Activated naive CD4-positive, alpha-beta T cell treated with anti-CD3 and anti-CD28 coated beads for 36 hours (primary cell): ENCODE data around the gene VAC14. TPM values are rescaled to one million over a fixed set of nuclear protein-coding genes. Genes with fewer than 3 reads are reported as not detected.
"Not testable (repeated sequence)": the region's sequence is repeated elsewhere in the genome, so short reads cannot be mapped to it uniquely, and the experiment has no call there.

Experiments
- CTCF ChIA-PET: fragments of 350-600 bp; sonication (Branson Sonifier 250); formaldehyde crosslinking; loops from one replicate; lab custom pipeline; 2021; ENCODE audit warnings: antibody characterized with exemption; lab: Charles Lee
- DNase-seq: peaks from one replicate; pipeline ENCODE4 v3.0.0-alpha.2; 2020
- H3K27ac Mint-ChIP-seq: one replicate; pipeline ENCODE4 v1.8.0; 2021; ENCODE audit warnings: mild to moderate bottlenecking, mixed read lengths
- H3K27me3 Mint-ChIP-seq: one replicate; pipeline ENCODE4 v1.8.0; 2021; ENCODE audit warnings: low read depth, mixed read lengths
- H3K36me3 Mint-ChIP-seq: one replicate; pipeline ENCODE4 v1.8.0; 2021; ENCODE audit warnings: low read depth, mixed read lengths
- H3K4me1 Mint-ChIP-seq: one replicate; pipeline ENCODE4 v1.8.0; 2021; ENCODE audit warnings: low read depth, mixed read lengths
- H3K4me3 Mint-ChIP-seq: one replicate; pipeline ENCODE4 v1.8.0; 2021; ENCODE audit warnings: mild to moderate bottlenecking, moderate library complexity, mixed read lengths
- H3K9me3 Mint-ChIP-seq: one replicate; pipeline ENCODE4 v1.8.0; 2021; ENCODE audit warnings: mixed read lengths
- intact Hi-C: fragments of 100-400 bp; cut with micrococcal nuclease; formaldehyde crosslinking; loops from one replicate; pipeline ENCODE4 v1.15.1; 2023
- total RNA-seq, 2 experiments: library from RNA; stranded (reverse); gene quantifications; one replicate each; pipeline ENCODE4 v1.2.3, GENCODE V29; 2021

The VAC14 gene
- total RNA-seq, 2 experiments from 2014 or later, result 19.6 to 20.6 TPM

DNA sequence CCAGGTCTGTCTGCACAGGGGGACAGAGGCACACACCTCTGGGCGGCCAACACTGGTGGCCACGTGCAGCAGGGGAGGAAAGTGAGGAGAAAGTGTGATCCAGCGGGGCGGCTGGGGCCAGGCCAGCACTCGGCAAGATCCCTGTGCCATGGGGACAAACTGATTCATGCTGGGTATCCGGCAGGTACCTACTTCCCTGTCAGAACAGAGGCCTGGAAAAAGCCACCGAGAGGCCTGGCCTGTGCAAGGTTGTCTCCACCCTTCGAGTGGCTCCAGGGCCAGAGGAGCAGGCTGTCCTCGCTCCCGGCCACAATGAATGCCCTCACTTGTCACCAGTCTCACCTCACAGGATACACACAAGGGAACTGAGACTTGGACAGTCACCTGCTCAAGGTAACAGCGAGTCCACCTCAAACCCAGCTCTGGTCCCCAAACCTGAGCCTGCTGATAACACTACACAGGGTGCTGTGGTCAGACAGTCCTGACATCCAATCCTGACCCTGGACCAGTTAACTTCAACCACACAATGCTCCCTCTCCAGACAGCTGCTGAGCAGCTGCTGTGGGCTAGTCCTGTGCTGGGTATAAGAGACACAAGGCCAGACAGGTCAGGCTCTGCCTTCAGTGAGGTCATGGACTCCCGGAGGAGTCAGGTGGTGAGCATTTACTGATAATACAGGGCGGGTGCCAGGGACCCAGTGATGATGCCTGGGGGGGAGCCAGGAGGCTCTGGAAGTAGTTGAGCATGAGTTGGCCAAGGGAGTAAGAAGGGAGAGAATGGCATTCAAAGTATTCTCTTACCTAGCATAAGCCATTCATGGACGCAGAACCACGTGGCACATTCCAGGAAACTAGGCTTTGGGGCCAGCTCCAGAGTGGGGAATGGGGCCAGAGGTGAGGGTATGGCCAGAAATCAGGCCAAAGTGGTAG is 53.0 kb downstream of the VAC14 start:
- peaks cover 15% of the 10 kb centered on the region for H3K36me3 Mint-ChIP-seq
- intact Hi-C loops, result no loop called here
- peaks cover 50% of the 10 kb centered on the region for H3K4me1 Mint-ChIP-seq
- H3K4me3 Mint-ChIP-seq, result no peak overlapping the region
- H3K27ac Mint-ChIP-seq, result no peak overlapping the region
- peaks cover 3% of the 10 kb centered on the region for H3K9me3 Mint-ChIP-seq
- DNase-seq, result no peak
- CTCF ChIA-PET, result interaction anchor here (1.1 to 2.2 kb wide), 2 partner anchors 10 to 23 kb away, joined by 3 to 14 read pairs; no protein-coding TSS in a partner anchor
- no peaks in the 10 kb centered on the region for H3K27me3 Mint-ChIP-seq

DNA sequence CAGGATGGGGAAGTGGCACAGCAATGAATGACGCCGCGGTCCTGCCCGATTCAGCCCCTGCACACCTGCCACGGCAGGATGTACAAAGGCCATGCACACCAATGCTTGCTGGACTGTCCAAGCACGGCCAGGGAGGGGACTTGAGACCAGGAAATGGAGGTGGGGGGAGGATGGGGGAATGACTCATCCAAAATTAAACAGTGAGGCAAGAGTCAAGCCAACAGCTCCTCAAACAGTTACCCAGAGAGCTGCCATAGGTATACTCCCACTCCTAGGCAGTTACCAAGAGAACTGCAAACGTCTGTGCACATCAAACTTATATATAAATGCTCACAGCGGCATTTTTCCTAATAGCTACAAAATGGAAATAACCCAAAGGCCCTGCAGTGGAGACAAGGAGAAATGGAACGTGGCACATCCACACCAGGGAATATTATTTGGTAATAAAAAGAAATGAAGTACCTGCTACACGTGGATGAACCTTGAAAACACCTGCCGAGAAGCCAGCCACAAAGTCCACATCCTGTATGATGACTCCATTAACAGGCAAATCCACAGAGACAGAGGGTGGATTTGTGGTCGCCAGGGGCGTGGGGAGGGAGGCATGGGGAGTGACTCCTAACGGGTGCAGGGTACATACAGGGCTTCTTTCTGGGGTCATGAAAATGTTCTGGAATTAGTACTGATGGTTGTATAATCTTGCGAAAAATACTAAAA is 54.1 kb downstream of the VAC14 start:
- H3K9me3 Mint-ChIP-seq, result peaks cover 3% of the 10 kb centered on the region
- H3K4me1 Mint-ChIP-seq, result peaks cover 50% of the 10 kb centered on the region
- H3K27me3 Mint-ChIP-seq, result no peaks in the 10 kb centered on the region
- peaks cover 20% of the 10 kb centered on the region for H3K36me3 Mint-ChIP-seq
- CTCF ChIA-PET, result interaction anchor here (1.6 kb wide), 1 partner anchor 24 kb away, joined by 8 read pairs; no protein-coding TSS in a partner anchor
- peak; percentile 80 for DNase-seq
- intact Hi-C loops, result loop anchor here (1.0 kb wide), 1 partner anchor 10 kb away; no protein-coding TSS in a partner anchor
- H3K4me3 Mint-ChIP-seq, result no peak overlapping the region
- peak overlapping the region; percentile 77 for H3K27ac Mint-ChIP-seq

DNA sequence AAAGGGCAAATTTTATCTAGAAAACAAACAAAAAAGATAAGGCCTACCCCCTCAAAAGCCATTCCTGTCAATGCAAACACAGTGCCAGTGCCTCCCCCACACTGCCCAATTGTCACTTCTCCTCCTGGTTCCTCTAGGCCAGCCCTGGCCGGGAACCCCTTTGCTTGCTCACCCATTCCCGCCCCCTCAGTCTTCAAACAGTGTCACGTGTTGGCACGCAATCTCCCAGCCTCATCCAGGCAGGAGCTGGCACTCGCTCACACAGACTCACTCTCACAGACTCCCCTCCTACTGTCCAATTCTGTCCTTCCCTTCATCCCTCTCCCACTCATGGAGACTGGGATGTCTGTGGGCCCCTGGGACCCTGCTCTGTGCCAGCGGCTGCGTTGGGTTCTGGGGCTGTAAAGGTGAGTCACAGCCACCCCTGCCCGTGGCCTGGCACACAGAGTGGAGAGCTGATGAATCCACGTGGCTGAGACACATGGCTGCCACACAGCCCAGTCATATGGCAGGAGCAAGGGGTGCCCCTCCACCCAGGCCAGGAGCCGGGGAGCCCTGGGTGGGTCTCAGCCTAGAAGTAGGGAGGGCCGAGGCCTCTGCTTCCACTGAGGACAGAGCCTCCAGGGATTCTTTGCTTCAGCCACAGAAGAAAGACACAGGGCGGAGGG is 54.8 kb downstream of the VAC14 start:
- H3K9me3 Mint-ChIP-seq, result peaks cover 3% of the 10 kb centered on the region
- no peaks in the 10 kb centered on the region for H3K27me3 Mint-ChIP-seq
- peaks cover 53% of the 10 kb centered on the region for H3K4me1 Mint-ChIP-seq
- peaks cover 20% of the 10 kb centered on the region for H3K36me3 Mint-ChIP-seq
- no peak overlapping the region for H3K4me3 Mint-ChIP-seq
- CTCF ChIA-PET, result interaction anchor here (1.6 kb wide), 1 partner anchor 25 kb away, joined by 8 read pairs; no protein-coding TSS in a partner anchor
- intact Hi-C loops, result loop anchor here (1.0 kb wide), 1 partner anchor 9 kb away; no protein-coding TSS in a partner anchor
- H3K27ac Mint-ChIP-seq, result peak overlapping the region; percentile 77
- peak; percentile 43 for DNase-seq

DNA sequence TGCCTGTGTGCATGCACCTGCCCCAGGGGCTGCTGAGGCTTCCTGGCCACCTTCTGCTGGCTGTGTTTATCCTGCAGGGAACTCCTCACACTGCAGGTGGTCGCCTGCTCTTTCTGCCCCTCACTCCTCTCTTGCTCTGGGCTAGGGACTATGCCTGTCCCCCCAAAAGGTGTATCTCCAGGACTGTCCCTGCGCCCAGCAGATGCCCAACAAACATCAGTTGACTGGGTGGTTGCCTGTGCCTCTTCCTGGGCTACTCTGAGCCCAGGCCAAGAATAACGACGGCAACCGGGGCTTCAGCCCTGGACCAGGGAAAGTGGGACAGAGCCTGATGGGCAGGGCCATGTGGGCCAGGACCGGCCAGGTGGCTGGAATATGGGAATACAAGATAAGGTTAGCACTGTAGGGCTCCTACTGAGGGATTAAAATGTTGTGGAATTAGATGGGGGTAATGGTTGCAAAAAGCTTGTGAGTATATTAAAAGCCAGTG is 55.4 kb downstream of the VAC14 start:
- CTCF ChIA-PET, result interaction anchor here (1.6 kb wide), 1 partner anchor 26 kb away, joined by 8 read pairs; no protein-coding TSS in a partner anchor
- H3K27ac Mint-ChIP-seq, result peak overlapping the region; percentile 13
- intact Hi-C loops, result loop anchor here (1.0 kb wide), 1 partner anchor 8 kb away; no protein-coding TSS in a partner anchor

DNA sequence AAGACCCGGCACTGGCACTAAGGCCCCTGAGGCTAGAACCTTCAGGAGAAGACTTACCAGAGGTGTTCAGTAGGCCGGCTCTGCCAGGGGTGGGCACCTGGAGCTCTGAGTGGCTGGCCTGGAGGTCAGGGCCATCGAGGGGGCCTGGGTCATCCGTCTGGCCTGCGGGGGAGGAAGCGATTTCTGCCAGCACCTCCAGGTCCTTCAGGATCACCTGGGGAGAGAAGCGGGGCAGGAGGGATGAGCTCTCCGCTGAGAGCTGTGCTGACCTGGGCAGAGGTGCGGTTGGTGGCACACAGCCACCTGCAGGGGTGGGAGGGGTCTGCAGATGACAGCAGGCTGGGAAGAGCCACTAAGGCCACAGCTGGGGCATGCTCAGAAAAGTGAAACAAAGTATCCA is 56.6 kb downstream of the VAC14 start:
- H3K4me3 Mint-ChIP-seq, result no peak overlapping the region
- intact Hi-C loops, result no loop called here
- peaks cover 3% of the 10 kb centered on the region for H3K9me3 Mint-ChIP-seq
- H3K27me3 Mint-ChIP-seq, result no peaks in the 10 kb centered on the region
- CTCF ChIA-PET, result no interaction called here
- H3K36me3 Mint-ChIP-seq, result peaks cover 20% of the 10 kb centered on the region
- H3K4me1 Mint-ChIP-seq, result peaks cover 58% of the 10 kb centered on the region
- H3K27ac Mint-ChIP-seq, result no peak overlapping the region
- no peak for DNase-seq

More for the DNA sequence above, 55.4 kb downstream of the VAC14 start:
- H3K36me3 Mint-ChIP-seq, result peaks cover 20% of the 10 kb centered on the region
- peaks cover 53% of the 10 kb centered on the region for H3K4me1 Mint-ChIP-seq
- H3K9me3 Mint-ChIP-seq, result peaks cover 3% of the 10 kb centered on the region
- no peak overlapping the region for H3K4me3 Mint-ChIP-seq
- H3K27me3 Mint-ChIP-seq, result no peaks in the 10 kb centered on the region
- no peak for DNase-seq

DNA sequence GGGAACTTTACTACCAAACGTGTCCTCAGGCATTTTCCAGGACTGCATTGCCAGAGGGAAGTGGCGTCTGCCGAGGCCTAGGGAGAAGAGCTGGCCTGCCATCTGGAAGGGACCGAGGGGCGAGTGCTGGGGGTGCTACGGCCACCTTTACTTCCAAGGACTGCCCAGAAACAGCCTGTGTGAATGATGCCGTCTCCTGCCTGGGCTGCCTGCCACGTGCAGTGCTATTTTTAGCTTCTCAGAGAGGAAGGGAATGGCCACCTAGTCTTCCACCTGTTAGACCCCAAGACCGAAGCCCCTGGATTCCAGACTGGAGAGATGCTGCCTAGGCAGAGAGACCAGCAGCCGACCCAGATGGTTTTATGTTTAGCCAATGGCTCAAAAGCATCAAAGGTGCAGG is 57.2 kb downstream of the VAC14 start:
- CTCF ChIA-PET, result no interaction called here
- Mint-ChIP-seq H3K36me3 (peaks cover 20% of the 10 kb centered on the region), H3K4me3 (no peak overlapping the region), H3K9me3 (peaks cover 3% of the 10 kb centered on the region), H3K27ac (peak overlapping the region; percentile 18), H3K27me3 (no peaks in the 10 kb centered on the region), H3K4me1 (peaks cover 59% of the 10 kb centered on the region)
- intact Hi-C loops, result no loop called here
- no peak for DNase-seq

DNA sequence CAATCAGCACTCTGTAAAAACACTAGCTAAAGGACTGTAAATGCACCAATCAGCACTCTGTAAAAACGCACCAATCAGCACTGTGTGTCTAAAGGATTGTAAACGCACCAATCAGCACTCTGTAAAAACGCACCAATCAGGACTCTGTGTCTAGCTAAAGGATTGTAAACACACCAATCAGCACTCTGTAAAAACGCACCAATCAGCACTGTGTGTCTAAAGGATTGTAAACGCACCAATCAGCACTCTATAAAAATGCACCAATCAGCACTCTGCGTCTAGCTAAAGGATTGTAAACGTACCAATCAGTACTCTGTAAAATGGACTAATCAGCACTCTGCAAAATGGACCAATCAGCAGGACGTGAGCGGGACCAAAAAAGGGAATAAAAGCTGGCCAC is 58.0 kb downstream of the VAC14 start:
- H3K4me3 Mint-ChIP-seq, intact Hi-C loops, DNase-seq, H3K27me3 Mint-ChIP-seq, H3K27ac Mint-ChIP-seq, H3K9me3 Mint-ChIP-seq: not testable (repeated sequence)
- H3K4me1 Mint-ChIP-seq, result peaks cover 62% of the 10 kb centered on the region
- CTCF ChIA-PET, result interaction anchor here (0.7 to 1.0 kb wide), 2 partner anchors 10 to 50 kb away, joined by 3 to 5 read pairs; no protein-coding TSS in a partner anchor
- peaks cover 22% of the 10 kb centered on the region for H3K36me3 Mint-ChIP-seq

DNA sequence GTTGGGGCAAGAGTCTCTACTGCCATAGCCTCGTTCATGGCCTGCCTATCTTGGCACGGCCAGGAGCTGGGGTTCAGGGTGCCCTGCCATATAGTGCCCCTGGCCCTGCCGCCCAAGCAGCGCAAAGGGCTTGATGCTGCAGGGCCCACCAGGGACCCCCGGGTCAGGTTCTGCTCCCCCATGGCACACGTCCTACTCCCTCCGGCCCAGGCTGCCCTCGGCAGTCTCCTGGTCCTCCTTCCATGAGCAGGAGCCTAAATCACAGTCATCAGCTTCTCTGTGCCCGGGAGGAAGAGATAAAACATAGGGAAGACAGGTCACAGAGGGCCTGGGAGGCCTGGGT is 59.2 kb downstream of the VAC14 start:
- intact Hi-C loops, result no loop called here
- H3K36me3 Mint-ChIP-seq, result peaks cover 22% of the 10 kb centered on the region
- peak overlapping the region; percentile 85 for H3K27ac Mint-ChIP-seq
- CTCF ChIA-PET, result no interaction called here
- no peak for DNase-seq
- H3K4me1 Mint-ChIP-seq, result peaks cover 62% of the 10 kb centered on the region
- no peak overlapping the region for H3K4me3 Mint-ChIP-seq
- peaks cover 3% of the 10 kb centered on the region for H3K9me3 Mint-ChIP-seq
- H3K27me3 Mint-ChIP-seq, result no peaks in the 10 kb centered on the region

DNA sequence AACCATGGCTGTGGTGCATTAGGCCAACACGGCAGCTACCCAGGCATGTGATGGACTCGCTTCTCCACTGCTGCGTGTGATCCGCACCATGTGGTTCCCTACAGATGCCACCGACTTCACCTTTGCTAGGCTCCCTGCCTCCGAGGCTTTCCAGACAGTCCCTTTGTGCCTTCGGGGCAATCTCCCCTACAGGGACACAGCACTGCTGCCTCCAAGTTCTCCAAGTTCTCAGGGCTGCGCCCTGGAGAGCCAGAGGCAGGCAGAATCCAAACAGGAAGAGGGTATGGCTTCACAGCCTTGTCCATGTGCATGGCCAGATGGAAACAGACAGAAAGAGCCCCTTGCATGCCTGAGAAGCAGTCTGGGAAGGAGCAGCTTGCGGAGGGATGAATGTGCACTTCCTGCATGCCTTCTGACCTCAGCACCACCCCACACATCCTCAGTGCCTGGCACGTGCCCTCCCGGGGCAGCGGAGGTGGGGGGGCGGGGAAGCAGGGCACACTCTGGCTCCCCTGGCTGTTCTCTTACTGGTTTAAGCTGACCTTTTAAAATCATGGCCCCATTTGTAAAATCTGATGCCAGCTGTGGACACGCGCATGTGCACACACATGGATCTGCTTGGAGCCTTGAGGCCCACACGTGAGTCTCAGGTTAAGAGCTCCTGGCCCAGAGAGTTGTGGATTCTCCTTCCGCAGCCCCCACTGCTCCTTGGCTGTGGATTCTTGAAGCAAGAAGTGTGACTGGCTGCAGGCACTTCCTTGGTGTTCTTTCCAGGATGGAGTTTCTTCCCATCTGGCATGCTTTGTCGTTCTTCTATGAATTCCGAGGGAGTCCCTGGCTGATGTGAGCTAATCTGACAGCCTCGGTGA is 59.8 kb downstream of the VAC14 start:
- peak overlapping the region; percentile 85 for H3K27ac Mint-ChIP-seq
- H3K36me3 Mint-ChIP-seq, result peaks cover 22% of the 10 kb centered on the region
- peaks cover 61% of the 10 kb centered on the region for H3K4me1 Mint-ChIP-seq
- no peaks in the 10 kb centered on the region for H3K27me3 Mint-ChIP-seq
- intact Hi-C loops, result no loop called here
- CTCF ChIA-PET, result no interaction called here
- no peak overlapping the region for H3K4me3 Mint-ChIP-seq
- H3K9me3 Mint-ChIP-seq, result peaks cover 3% of the 10 kb centered on the region
- DNase-seq, result peak; percentile 75

DNA sequence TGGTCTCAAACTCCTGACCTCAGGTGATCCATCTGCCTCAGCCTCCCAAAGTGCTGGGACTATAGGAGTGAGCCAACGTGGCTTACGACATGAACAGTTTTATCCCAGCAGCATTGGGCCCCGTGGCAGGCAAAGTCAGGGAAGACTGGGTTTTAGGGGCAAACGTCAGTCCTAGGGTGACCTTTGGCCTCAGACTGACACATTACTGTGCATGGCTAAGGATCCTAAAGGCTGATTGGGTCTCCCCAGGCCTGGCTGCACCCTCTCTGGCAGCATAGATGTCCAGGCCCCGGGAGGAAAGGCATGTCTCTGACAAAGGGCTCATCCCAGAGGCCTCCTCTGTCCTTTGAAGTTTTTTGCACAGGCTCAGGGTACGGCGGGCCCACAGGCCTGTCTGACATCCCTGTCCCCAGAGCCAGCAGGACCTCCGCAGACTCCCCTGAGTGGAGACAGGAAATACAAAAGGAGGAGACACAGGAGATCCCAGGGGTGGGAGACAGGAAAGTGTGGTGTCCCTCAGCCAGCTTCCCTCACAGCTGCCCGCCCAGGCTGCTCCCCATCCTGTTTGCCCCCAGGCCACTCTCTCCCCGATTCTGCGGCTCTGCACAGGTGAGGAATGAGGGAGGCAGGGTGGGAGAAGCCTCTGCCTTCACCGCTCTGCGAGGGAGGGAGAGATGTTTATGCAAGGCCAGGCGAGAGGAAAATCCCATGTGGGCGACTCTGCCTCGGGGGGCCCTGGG is 60.6 kb downstream of the VAC14 start:
- H3K27ac Mint-ChIP-seq, result peak overlapping the region; percentile 85
- H3K4me1 Mint-ChIP-seq, result peaks cover 65% of the 10 kb centered on the region
- CTCF ChIA-PET, result interaction anchor here (3.1 kb wide), 1 partner anchor 30 kb away, joined by 13 read pairs; no protein-coding TSS in a partner anchor

More for the DNA sequence above, 60.6 kb downstream of the VAC14 start:
- Mint-ChIP-seq H3K4me3 (no peak overlapping the region), H3K36me3 (peaks cover 22% of the 10 kb centered on the region), H3K9me3 (peaks cover 3% of the 10 kb centered on the region), H3K27me3 (no peaks in the 10 kb centered on the region)
- no peak for DNase-seq
- intact Hi-C loops, result no loop called here
